ENCODE measurements around the gene EFCAB7. TPM values are rescaled to one million over a fixed set of nuclear protein-coding genes. Genes with fewer than 3 reads are reported as not detected.

The EFCAB7 gene
- total RNA-seq, 4 donors from 2014 or later: 1.9 to 6.1 (median 4.2) TPM

- ATAC-seq (ENCODE audit: low FRiP score): no peak
- TF ChIP-seq CTCF (IDR thresholded peaks at IDR 0.05): no peak
- DNase-seq (ENCODE audit: low spot score): no peak
Measured at GRCh38 chr1:63547621-63548294, 24.4 kb downstream of the EFCAB7 start.

GRCh38 chr1:63548303-63548702 is 25.0 kb downstream of the EFCAB7 start:
- no peak for ATAC-seq (ENCODE audit: low FRiP score)
- TF ChIP-seq CTCF (IDR thresholded peaks at IDR 0.05): no peak
- no peak for DNase-seq (ENCODE audit: low spot score)

- ATAC-seq (ENCODE audit: low FRiP score): no peak
- TF ChIP-seq CTCF (IDR thresholded peaks at IDR 0.05): no peak
- DNase-seq (ENCODE audit: low spot score): no peak
Measured at GRCh38 chr1:63548877-63549276, 25.6 kb downstream of the EFCAB7 start.

- TF ChIP-seq CTCF (IDR thresholded peaks at IDR 0.05): no peak
- no peak for DNase-seq (ENCODE audit: low spot score)
- no peak for ATAC-seq (ENCODE audit: low FRiP score)
Measured at GRCh38 chr1:63555480-63555879, 32.2 kb downstream of the EFCAB7 start.

- no peak for ATAC-seq (ENCODE audit: low FRiP score)
- TF ChIP-seq CTCF (IDR thresholded peaks at IDR 0.05): peak in 1 of 3 donors; percentile 3
- no peak for DNase-seq (ENCODE audit: low spot score)
Measured at GRCh38 chr1:63557365-63557987, 34.2 kb downstream of the EFCAB7 start.

GRCh38 chr1:63559357-63559756 is 36.0 kb downstream of the EFCAB7 start:
- TF ChIP-seq CTCF (IDR thresholded peaks at IDR 0.05): no peak
- DNase-seq (ENCODE audit: low spot score) (no peak), ATAC-seq (ENCODE audit: low FRiP score) (no peak)

- ATAC-seq (ENCODE audit: low FRiP score) (no peak), DNase-seq (ENCODE audit: low spot score) (no peak)
- no peak for TF ChIP-seq CTCF (IDR thresholded peaks at IDR 0.05)
Measured at GRCh38 chr1:63563745-63564144, 40.4 kb downstream of the EFCAB7 start.
